GM19397 (cell line): ENCODE data around the gene WWTR1.

Source experiments
- ATAC-seq: cut with Tn5 transposase; IDR thresholded peaks from one replicate; pipeline ENCODE4 v1.9.1; 2021; ENCODE audit warnings: mild to moderate bottlenecking, moderate library complexity; ENCODE audit not compliant: unreplicated experiment

WWTR1 gene

DNA sequence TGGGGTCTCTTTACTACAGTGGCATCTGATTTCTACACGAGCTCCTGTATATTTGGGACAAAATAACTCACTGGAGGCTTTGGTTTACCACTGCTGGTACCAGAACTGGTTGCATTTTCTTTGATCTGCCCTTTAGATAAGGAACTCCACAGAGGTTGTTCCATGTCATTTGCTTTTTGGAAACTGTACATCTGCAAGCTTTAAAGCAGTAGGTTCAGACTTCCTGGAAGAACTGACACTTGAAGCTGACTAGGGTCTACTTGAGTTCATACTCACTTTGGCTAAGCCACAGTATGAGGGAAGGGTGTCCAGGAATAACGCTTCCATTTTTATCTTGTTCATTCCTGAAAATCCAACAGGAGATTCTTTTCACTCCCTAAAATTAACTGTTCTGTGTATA lies 86.4 kb downstream of the WWTR1 start:
- ATAC-seq = no peak

DNA sequence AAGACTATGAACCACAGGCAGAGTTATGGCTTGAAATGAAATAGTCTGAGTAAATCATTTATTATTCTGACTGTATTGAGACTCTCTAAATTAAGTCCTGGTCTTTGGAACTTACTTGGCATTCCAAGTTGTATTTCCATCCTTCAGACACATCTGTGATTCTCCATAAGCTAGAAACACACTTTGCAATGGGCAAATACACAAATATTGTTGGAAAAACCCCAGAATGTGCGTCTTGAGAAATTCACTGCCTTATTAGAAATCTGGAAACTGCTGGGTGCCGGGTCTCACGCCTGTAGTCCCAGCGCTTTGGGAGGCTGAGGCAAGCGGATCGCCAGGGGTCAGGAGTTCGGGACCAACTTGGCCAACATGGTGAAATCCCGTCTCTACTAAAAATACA lies 87.8 kb downstream of the WWTR1 start:
- no peak for ATAC-seq

DNA sequence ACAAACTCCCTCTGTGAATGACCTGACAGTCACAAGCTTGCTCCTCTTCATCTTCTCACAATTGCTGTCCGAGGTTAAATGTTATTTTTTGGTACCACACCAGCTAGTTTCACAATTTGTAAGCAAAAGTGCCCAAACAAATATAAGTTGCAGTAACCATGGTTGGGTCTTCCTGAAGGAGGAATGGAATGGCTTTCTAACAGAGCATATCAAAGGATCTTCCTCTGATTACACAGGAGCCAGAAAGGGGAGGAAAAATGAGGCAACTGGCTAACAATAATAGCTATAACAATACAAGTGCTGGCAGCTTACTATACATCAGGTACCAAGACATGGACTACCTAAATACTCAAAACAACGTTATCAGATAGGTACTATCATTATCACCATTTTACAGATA lies 90.4 kb downstream of the WWTR1 start:
- no peak for ATAC-seq

- ATAC-seq = no peak
Observed at GRCh38 chr3:149566292-149566975, 91.4 kb downstream of the WWTR1 start.

- no peak for ATAC-seq
Observed at GRCh38 chr3:149564079-149564478, 93.7 kb downstream of the WWTR1 start.

- no peak for ATAC-seq
Observed at GRCh38 chr3:149563114-149563513, 94.7 kb downstream of the WWTR1 start.

DNA sequence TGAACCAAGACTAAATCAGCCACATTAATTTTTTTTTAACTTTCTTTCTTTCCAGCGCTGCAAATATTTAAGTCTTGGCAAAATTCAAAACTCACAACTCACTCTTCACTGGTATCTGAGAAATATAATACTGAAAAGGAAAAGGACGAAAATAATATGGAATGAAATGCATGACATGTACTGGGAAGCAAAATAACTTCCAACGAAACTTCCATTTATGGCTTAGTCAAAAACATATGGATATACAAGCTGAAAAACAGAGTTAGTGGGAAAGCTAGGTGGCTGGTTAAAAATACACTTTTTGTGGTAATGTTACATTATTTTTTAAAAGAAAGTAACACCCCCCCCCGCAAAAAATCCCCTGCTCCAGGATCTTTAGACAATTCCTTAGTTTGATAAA lies 97.2 kb downstream of the WWTR1 start:
- ATAC-seq = no peak

DNA sequence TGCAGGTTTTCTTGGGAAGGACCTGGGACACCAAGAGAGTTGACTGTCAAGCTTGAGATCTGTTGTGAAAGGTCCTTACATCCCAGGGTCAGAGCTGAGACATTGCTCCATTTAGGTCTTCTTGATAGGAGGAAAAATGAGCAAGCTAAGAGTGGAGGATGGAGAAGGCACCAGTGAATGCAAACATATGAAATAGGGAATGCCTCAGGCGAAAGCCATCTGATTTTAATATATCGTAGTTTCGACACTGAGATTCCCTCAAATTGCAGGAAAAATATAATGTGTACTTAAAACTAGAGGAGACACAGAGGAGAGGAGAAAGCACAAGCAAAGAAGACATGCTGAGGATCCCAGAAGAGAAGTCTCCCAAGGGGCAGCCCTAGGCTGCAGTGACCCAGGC lies 97.8 kb downstream of the WWTR1 start:
- no peak for ATAC-seq

- ATAC-seq = no peak
Observed at GRCh38 chr3:149559525-149559924, 98.3 kb downstream of the WWTR1 start.

DNA sequence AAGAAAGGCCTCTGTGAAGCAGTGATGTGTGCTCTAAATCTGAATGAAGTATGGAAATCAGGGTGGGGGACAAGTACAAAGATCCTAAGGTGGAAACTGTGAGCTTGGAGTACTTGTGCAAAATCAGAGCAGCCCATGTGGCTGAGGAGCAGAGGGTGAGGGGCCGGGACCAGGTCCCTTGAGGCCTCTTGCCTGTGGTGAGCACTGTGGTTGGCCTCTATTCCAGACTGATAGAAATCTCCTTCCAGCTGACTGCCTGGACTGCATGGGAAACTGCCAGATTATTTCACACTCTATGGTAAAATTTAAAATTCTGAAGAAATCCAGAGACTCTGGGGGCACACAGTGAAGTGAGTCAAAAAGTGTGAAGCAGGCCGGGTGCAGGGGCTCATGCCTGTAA lies 101.9 kb downstream of the WWTR1 start:
- no peak for ATAC-seq

DNA sequence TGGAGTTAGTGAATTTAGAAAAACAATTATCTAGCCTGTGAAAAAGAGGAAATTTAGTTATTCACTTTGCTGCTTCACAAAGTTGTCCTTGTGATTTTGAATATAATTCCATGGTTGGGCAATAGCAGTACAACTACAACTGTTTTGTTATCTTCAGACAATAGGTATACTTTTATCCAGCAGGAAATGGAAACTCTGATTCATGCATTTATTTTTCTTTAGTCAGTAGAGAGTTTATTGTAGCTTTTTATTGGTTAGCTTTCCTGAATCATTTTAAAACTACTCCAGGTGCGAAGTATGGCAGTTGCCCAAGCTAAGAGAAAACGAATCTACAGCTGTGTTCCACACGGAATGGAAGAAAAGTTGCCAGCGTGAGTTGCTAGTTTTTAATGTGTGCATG lies 103.0 kb downstream of the WWTR1 start:
- ATAC-seq = no peak

DNA sequence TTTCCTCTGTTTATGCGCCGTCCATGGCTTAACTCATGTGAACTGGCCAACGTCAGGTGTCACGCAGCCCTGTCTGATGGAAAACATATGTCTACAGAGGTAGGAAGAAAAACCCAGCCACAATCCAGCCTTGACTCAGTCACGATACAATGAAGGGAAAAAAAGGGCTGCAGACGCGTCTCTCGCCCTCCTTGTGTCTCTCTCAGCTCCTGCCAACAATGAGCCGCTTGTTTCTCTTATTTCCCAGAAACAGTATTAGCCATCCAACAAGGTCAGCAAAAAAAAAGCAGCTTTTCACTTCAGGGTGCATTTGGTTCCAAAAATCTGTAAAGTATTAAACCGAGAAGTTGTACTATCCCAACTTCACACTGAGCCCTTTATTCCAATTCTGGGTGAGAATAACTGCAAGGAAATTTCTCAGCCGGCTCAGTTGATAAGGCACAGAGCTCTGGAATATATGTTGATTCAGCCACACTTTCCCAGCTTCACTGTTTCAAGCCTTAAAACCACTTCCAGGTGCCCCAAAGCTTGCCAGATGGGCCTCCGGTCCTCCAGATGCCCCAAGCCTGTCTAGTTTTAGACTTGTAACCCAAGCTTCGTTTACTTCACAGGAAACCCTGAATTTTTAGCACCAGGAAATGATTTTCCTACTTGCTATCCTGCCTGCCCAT lies 103.9 kb downstream of the WWTR1 start:
- ATAC-seq = no peak

- no peak for ATAC-seq
Observed at GRCh38 chr3:149552700-149553099, 105.1 kb downstream of the WWTR1 start.

GRCh38 chr3:149551500-149551899 lies 106.3 kb downstream of the WWTR1 start:
- ATAC-seq = no peak

GRCh38 chr3:149548669-149549065 lies 109.2 kb downstream of the WWTR1 start:
- no peak for ATAC-seq

GRCh38 chr3:149547954-149548668 lies 109.7 kb downstream of the WWTR1 start:
- ATAC-seq = no peak

DNA sequence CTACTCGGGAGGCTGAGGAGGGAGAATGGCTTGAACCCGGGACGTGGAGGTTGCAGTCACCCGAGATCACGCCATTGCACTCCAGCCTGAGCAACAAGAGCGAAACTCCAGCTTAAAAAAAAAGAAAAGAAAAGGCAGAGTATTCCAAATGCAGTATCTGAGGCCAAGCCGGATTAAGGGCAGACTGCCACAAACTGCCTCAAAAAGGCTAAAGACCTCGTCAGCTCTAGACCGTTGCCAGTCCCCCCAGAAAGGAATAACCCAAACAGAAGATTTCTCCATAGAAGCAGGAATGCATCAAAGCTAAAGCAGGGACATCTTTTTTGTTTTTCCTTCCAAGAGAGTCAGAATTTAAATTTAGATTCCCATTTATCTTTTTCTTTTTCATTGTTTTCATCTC lies 110.4 kb downstream of the WWTR1 start:
- no peak for ATAC-seq

DNA sequence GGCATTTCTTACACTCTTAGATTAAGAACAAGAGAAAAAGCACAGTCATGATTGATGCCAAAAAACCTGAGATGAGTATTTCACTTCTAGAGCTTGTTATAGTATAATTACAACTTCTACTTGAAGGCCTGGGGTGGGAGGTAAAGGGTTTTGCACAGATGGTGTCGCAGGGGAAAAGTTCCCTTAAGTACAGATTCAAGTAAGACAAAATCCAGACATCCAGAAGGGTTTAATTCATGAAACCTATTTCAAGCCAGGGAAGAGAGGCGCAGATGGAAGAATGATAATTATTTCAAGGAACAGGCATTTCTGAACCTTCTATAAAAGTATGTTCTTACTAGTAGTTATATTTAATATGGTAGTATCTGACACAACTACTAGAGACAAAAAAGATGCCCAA lies 112.8 kb downstream of the WWTR1 start:
- ATAC-seq = no peak

DNA sequence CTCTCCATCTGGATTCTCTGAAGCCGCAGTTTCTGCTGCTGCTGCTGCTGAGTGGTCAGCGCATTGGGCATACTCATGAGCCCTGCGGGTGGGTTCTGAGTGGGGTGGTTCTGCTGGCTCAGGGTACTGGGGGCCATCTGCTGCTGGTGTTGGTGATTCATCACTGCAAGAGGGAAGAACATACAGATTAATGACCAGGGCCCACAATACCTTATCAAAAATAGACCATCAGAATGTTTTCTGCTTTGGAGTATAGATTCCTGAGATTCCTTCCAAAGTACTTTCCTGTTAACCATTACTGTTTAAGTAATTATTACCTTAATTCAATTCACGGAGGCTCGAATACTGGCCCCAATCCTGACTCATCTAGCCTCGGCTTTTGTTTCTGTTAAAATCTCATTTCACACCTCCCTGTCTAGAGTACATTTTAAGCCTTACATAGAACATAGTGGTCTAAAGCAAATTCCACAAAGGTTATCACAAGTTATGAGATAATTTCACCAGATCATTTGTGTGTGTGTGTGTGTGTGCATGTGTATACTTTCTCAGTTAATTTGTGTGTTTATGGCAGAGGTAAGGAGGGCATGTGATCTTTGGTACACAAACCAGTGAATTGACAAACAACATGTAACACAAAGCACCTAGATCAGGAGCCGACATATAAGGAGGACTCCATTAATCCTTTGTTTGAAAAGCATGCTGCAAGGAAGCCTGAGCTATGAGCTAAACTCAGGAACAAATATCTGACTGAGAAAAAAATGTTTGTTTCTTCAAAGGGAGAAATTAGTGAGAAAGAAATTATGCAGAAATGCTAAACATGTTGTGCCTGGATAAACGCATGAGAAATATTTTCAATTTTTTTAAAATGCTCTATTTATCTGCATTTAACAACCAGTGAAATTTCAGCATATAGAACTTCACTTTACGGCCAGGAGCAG lies 115.2 kb downstream of the WWTR1 start:
- ATAC-seq = no peak

DNA sequence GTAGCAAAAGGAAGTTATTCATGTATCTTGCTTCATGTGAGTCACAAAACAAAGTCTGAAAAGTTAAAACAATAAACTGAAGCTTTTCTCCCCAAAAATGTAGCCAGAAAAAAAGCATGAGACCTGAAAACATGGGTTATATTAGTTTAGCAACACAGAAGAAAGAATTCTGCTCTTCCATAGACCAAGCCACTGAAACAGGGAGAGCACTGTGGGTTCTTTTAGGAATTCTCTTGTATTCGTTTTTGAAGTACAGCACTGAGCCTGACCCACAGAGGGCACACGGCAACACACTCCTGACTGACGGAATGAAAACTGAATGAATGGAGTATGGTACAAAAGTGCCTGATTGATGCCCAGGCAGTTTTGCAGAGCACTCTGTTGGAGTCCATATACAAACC lies 116.7 kb downstream of the WWTR1 start:
- ATAC-seq = no peak

DNA sequence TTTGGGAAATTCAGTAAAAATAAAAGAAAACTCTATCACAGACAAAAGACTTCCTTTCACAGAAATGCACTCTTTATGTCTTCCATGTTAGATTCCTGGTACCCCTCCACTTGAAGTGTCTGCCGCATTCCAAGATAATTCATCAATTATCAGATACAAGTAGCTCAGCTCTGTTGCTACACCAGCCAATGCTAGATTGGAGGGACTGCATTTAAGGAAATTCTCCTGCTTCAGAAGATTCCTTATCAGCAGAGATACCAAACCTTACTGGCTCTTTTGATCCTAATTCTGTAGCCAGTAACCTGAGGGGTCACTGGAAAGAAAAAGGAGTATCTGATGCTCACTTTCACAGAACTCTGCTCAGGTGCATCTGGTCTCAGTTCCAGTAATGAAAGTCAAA lies 119.5 kb downstream of the WWTR1 start:
- ATAC-seq = no peak
